HG02884 (cell line): ENCODE results near the gene TBC1D1.

Experiments used
- ATAC-seq: cut with Tn5 transposase; IDR thresholded peaks from one replicate; pipeline ENCODE4 v1.9.1; 2021; ENCODE audit warnings: mild to moderate bottlenecking, moderate library complexity; ENCODE audit not compliant: unreplicated experiment

The TBC1D1 gene

DNA sequence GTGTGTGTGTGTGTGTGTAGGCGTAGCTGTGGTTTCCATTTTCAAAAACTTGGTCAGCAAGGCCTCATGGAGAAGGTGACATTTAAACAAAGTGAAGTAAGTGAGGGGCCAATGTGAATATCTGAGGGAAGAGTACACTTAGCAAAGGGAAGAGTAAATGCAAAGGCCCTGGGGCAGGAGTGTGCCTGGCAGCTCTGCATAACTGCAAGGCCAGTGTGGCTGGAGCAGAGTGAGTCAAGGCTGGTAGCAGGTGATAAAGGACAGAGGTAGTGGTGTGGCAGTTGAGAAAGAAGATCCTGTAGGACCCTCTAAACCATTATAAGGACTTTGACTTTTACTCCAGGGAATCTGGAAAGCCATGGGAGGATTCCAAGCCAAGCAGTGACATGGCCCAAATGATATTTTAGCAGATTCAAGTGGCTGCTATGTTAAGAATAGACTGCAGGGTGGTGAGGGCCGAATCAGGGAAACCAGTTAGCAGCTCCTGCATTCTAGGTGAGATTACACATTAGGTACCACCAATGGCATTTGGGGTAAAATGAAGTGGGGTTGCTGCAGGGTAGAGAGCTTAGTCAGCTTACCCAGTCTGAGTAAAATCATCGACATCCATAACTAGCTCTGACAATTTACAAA lies 5.9 kb upstream of the TBC1D1 start:
- no peak for ATAC-seq

DNA sequence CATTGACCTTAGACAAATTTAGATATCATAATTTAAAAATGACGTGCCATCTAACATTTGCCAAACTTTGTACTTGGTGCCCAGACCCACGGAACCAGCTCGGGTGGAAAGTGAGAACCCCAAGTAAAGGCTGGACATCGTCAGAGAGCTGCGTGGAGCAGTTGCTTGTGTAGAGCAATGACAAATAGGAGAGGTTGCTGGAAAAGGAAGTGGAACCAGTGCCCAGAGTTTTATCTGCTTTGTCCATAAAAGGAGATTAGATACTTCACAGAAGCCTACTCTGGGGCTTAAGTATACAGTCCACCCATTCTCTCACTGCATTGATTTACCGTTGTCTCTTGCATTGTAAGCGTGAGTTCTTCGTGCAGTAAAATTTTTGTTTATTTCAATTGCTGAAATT lies 5.4 kb upstream of the TBC1D1 start:
- no peak for ATAC-seq

DNA sequence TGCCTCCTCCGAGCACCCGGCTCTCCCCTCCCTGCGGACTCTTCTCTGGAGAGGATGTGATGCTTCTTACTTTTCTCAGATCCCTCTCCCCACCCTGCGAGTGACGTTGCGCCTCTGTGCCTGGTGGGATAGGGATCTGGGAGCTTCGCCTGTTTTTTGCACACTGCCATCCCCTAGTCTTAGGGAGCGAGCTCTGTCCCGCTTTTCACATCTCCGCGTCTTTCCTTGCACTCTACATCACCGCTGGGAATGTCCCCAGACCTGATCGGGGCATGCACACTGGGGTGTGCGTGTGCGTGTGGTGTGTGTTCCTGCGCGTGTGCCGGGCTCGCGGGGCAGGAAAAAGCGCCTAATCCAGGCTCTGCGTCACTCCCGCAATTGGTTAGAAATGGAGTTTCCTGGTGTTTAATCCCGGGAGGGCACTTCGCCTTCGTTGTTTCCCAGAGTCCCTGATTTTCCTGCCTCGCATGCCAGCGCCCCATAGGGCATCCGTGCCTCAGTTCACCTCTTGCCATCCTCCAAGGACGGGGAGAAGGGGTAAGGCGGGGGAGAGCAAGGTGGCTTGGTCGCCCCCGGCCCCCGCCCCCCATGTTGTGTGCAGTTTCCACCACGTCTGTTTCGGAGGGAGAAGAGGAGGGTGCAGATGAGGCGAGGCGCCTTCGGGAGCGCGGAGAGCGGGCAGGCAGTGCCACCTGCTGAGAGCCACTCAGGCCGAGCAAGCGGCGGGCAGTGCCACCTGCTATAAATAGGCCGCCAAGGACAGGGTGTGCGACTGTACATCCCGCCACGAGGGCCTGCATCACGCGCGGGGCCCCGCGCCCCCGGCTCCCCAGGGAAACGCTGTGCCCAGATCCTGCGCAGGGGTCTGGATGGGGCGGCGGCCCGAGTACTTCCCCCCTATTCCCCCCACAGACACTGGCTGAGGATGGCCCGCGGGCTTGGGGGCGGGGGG lies 759 bp upstream of the TBC1D1 start:
- no peak for ATAC-seq

DNA sequence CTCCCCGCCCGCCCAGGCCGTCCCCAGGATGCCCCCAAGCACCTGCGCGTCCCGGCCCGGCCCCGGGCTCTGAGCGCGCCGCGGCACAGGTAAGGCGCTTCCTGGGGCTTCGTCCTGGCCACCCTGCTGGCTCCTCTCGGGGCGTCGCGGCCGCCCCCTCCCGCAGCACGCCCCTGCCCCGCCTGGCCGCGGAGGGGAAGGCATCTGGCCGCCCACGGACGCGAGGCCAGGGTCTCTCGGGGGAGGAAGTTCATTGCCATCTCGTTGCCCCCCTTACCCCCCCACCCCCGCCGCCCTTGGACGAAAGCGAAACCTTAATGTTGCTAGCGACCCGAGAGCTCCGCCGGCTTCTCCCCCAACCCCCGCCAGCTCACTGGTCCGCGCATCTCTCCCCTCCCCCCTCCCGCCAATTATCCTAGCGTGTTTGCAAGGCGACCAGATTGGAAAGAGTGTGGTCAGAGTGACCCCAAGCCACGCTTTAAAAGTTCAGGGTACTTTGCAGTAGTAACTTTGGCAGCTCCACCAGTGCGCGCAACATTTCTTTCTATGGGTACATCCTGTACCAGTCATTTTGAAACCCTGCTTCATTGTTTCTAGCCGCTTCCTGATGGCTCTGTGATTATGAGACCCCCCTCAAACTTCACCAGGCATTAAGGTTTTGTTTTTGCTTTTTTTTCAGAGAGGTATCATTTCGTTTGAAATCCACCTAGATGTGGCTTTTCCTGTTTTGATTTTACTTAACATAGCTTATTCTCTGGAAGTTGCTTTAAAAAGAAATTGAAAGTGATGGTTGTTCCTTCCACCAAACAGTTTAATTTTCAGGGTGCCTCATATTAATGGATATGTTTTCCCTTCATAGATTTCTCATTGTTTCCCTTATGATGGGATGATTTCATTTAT lies 626 bp downstream of the TBC1D1 start:
- peak; percentile 55 for ATAC-seq

DNA sequence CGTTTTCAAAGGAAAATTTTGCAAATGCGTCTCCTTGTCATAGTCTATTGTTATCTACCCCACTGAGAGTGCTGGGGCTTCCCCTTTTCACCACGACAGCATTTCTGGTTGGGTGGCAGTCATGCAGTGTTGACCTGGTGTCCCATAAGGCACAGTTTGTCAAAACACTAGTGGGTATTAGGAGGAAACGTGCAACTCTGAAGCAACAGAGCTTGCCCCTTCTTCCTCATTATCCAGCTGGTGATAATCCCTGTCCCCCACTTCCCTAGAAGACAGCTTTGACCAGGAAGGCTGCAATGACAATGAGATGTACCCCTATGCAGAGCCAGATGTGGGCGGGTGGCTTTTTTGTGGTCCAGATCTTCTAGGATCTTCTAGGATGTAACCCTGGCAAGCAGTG lies 1.8 kb downstream of the TBC1D1 start:
- ATAC-seq = peak; percentile 42

DNA sequence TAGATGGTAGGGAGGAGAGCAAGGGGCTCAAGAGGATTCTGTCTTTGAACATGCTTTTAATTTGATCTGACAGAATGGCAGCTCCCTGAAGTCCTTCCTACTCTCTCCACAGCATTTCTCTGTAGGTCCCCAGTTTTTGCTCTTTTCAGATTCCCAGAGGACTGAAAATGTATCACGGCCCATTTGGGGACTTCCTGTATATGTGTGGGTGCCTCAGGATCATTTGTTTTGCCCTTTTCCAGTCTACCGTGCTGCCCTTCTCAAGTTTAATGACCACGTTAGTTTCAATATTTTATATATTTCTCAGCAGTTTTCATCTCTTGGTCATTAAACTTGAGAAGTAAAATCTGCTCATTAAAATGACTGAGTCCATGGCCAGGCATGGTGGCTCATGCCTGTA lies 2.3 kb downstream of the TBC1D1 start:
- ATAC-seq = no peak

DNA sequence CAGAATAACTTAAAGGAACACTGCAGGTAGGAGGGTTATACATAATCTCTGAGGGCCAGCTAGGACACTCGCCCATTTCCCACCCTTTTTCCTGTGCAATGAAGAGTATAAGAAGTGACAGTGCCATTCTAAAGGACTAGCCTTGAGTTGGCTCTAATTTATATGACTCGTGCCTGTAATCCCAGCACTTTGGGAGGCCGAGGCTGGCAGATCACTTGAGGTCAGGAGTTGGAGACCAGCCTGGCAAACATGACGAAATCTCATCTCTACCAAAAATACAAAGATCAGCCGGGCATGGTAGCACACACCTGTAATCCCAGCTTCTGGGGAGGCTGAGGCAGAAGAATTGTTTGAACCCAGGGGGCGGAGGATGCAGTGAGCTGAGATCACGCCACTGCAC lies 4.4 kb downstream of the TBC1D1 start:
- no peak for ATAC-seq

DNA sequence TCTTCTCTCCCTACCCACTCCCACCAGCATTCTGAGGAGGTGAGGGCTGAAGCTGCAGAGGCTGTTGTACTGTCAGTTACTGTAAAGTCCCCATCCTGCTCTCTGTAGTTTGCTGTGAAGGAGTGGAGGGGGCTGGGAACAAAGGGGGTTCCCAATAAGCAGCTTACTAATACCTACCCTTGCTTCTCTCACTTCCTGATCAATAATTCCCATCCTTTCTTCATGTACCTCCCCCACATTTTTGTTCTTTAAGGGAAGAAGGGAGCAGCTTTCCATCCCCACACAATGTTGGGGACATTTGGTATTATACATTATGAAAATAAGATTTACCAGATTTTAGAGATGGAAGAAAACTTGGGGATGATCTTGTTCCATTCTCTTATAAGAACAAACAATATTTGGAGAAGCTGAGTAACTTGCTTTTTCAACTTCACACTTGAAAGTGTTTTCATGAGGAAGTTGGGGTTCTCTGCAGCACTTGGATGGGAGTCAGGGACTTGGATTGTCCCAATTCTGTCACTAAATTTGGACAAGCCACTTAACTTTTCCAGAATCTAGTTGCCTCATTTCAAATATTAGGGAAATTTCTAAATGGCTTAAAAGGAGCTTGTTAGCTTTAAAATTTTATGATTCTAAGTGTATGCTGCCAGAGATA lies 5.4 kb downstream of the TBC1D1 start:
- no peak for ATAC-seq

DNA sequence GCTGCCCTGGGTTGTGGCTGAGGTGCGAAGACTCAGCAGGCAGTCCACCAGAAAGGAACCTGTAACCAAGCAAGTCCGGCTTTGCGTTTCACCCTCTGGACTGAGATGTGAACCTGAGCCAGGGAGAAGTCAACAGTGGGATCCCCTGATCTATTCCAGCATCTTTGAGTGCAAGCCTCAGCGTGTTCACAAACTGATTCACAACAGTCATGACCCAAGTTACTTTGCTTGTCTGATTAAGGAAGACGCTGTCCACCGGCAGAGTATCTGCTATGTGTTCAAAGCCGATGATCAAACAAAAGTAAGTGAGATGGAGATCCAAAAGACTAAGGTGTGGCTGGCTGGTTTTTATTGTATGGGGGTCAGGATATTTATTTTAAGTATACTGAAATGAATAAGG lies 11.3 kb downstream of the TBC1D1 start:
- ATAC-seq = no peak

DNA sequence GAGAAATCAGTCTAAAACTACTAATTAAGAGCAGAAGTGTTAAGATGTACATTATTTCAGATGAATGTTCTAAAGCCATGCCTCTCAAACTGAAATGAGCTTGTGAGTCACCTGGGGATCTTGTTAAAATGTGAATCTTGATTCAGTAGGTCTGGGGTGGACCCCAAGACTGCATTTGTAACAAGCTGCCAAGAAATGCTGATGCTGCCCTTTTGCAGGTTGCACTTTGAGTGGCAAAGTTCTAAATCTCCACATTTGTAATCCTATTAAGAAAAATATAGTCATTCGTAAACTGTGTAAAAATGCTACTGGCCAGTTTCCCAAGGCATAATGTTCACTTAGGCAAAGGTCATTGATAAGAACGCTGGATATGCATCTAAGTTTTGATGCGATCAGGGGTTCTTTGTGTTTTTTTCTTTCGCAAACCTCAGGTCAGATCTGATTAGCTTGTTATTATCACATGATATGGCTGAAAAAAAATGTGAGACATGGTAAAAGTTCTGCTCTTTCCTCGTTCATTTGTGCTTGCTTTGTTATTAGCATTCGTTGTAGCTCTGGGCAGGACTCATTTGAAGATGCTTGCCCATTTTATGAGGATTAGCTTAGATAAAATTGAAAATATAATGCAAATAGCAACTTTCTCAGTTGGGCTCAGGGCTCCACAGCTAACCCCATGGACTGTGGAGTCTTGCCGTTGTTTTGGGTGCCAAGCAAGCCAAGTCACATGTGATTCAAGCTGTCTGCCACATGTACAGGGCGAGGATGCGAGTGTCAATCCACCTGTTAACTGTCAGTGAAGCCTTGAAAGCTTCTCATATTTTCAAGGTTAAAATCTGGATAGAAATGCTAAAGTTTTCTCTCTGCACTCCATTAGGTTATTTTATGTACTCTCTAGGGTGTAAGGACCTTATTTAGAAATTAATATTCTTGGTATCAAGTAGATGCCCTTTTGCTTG lies 12.1 kb downstream of the TBC1D1 start:
- no peak for ATAC-seq

DNA sequence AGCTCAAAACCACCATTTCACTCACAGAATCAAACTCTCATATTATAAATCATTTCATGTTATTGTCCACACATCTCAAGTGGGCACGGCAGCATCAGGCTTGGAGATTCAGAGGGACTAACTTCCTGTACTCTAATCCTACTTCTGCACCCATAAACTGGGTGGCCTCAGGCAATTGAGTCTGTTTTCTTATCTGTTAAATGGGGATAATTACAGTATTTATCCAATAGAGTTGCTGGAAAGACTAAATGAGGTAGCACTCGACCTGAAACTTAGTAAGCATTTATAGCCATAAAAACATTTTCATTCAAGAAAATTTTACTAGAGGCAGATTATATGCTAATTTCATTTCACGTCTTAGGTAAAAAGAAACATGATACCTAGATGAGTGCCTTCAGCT lies 13.0 kb downstream of the TBC1D1 start:
- no peak for ATAC-seq

DNA sequence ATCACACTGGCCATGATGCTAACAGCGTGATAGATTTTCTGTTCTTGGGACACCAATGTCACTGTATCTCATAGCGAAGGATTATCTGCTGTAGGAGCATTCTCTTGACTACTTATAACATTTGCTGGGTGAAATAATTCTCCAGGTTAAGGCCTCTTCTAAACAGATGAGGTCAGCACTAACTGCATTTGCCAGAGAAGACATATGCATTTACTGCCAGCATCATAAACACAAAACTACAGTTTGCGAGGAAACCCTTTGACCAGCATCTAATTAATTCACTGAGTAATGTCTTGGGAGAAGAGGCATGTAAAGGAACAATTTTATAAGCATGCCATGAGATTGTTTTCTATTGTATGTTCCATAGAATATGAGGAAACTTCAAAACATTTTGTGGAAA lies 13.9 kb downstream of the TBC1D1 start:
- no peak for ATAC-seq

DNA sequence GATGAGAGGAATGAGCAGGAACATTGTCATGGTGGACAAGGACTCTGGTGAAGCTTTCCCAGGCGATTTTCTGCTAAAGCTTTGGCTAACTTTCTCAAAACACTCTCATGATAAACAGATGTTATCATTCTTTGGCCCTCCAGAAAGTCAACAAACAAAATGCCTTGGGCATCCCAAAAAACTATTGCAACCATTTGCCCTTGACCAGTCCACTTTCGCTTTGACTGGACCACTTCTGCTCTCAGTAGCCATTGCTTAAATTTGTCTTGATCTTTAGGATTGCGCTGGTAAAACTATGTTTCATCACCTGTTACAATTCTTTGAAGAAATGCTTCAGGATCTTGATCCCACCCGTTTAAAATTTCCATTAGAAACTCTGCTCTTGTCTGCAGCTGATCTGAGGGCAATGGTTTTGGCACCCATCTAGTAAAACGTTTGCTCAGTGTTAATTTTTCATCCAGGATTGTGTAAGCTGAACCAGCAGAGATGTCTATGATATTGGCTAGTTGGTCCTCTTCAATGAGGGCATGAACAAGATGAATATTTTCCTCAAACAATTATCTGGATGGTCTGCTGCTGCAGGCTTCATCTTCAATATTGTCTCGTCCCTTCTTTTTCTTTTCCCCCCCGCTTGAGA lies 14.8 kb downstream of the TBC1D1 start:
- ATAC-seq = no peak

DNA sequence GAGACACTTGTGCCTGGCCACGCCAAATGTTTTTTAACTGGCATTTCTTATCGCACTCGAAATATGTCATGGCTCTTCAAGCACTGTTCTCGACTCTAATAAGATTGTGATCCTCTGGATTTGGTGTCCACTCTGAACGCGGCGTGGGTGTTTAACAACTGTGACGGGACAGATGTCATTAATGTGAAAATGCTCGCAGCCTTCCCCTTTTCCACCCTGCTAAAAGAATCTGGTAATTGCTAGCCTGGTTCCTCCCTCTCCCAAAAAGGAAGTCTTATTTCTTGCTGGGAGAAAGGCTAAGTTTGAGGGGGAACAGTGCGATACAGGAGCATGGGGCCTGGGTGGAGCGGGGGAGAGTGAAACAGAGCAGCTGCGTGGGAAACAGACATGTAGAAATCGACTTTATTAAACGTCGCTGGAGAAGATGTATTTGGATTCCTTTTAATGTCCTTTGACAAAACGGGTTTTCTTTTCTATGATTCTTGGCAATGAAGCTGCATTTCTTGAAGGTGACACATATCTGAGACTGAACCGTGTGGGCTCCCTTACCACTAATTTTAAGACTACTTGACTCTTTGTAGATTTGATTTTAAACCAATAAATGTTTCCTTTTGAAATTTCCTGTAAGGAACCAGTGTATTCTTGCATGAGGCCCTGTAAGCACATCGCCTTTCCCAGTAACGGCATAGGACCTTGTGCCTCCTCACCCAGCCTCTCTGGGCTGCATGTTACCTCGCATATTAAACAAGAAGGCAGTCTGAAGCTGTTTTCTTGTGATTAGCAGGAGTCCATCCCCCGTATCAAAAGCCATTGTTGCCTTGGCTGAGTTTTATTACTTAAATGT lies 17.8 kb downstream of the TBC1D1 start:
- ATAC-seq = no peak

DNA sequence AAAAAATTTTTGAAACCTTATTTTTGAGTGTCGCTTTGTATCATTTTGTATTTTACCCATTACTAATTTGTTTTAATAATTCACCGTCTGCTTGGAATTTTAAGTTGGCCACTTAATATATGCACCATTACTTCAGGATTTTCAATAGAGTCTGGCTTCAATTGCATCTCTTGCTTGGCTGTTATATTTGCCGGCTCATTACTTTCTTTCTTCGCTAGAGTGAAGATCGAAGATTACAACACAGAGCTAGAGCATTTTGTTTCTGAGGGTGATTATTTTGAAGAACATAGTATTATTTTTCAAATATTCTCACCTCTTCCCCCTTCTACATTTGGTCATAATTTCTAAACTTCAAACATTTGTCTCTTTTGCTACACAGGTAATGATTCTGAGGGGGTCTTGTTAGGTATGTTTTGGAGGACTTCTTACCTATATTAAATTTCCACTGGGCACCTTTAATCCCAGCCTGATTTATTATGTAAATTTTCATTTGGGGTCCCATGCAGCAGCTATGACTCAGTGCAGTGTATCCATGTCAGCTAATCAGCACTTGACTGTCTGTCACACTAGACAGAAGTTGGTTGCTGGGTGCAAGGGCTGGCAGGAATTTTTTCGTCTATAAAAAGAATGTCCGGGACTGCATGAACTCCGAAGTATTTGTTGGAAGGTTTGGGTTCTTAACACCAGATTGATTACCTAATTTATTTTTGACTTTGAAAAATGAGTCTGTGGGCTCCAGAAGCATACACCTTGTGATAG lies 18.6 kb downstream of the TBC1D1 start:
- ATAC-seq = no peak

DNA sequence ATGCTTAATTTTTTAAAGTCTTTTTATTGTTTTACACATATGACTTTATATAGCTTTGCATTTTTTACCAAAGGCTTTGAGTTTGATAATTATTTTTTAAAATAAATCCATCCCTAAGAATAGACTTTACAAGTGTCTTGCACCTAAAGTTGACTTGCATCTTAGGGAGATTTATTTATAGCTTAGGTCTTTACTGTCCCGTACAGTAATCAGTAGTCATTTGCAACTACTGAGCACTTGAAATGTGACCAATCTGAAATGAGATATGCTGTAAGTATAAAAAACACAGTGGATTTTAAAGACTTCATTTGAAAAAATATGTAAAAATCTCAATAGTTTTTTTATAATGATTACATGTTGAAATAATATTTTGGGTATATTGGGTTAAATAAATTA lies 19.2 kb downstream of the TBC1D1 start:
- ATAC-seq = no peak

DNA sequence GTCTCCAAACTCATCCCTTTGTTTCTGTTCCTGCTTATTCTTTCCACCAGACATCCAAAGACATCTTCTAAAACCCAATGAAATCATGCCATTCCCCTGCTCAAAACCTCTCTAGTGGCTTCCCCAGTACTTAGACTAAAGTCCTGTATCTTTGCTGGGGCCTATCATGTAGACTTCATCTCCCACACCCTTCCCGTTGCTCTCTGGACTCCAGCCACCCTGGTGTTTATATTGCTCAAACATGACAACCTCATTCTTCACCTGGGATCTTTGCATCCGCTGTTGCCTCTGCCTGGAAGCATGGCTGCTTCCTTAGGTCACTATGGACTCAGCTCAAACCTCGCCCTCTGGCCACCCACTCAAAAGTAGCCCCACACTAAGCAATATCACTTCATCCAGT lies 23.7 kb downstream of the TBC1D1 start:
- ATAC-seq = no peak

DNA sequence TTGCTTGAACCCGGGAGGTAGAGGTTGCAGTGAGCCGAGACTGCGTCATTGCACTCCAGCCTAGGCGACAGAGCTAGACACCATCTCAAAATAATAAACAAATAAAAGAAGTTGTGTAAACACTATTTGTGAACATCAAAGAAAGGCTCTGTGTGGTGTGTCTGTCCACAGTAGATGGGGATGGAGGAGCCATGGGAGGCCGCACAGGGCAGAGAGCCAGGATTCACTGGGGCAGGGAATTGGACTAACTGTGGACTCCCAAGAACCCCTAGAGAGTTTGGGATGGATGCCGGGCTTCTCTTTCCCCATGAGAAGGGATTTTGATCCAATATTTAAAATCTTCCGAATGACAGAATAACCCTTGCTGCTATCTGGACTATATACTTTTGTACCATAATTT lies 26.5 kb downstream of the TBC1D1 start:
- ATAC-seq = no peak
